ENCODE measurements around the gene NRXN3. TPM values are rescaled to one million over a fixed set of nuclear protein-coding genes. Genes with fewer than 3 reads are reported as not detected.

Gene NRXN3
- total RNA-seq, 1 experiment from 2014 or later, result not detected

GRCh38 chr14:78697341-78697740, 527.2 kb downstream of the NRXN3 start:
- Histone ChIP-seq H3K27ac (ENCODE audit: low read length) (no peak overlapping the region), H3K4me1 (ENCODE audit: control insufficient read depth, insufficient read depth, low read length) (no peaks in the 10 kb centered on the region), H3K36me3 (ENCODE audit: control insufficient read depth, insufficient read depth, low read length) (no peaks in the 10 kb centered on the region), H3K9me3 (ENCODE audit: control insufficient read depth, insufficient read depth, low read depth, low read length) (no peaks in the 10 kb centered on the region), H3K4me3 (ENCODE audit: low read depth in 2 of 2, low read length in 2 of 2) (no peak overlapping the region), H3K27me3 (ENCODE audit: control insufficient read depth, insufficient read depth, low read length) (no peaks in the 10 kb centered on the region)
- TF ChIP-seq CTCF (IDR thresholded peaks at IDR 0.05) (peak; percentile 56; the same call in 1 of the 2 replicates), POLR2AphosphoS5 (IDR thresholded peaks at IDR 0.05; ENCODE audit: low read depth, low read length) (no peak)
- DNase-seq (ENCODE audit: low read depth, low spot score), result peak; percentile 4
- CTCF ChIA-PET, result interaction anchor here (0.7 to 0.8 kb wide), 2 partner anchors 29 to 121 kb away, joined by 3 to 5 read pairs; no protein-coding TSS in a partner anchor
- POLR2A ChIA-PET, result no interaction called here
- ATAC-seq, result no peak
- BruUV-seq (replicated peaks), result no TSS peak
- intact Hi-C loops (cut with micrococcal nuclease; ENCODE audit: unreplicated experiment), result no loop called here
- in situ Hi-C loops (cut with HindIII; ENCODE audit: low pct_unique_long_range_greater_than_20kb, low sequenced_read_pairs), result no loop called here

DNA sequence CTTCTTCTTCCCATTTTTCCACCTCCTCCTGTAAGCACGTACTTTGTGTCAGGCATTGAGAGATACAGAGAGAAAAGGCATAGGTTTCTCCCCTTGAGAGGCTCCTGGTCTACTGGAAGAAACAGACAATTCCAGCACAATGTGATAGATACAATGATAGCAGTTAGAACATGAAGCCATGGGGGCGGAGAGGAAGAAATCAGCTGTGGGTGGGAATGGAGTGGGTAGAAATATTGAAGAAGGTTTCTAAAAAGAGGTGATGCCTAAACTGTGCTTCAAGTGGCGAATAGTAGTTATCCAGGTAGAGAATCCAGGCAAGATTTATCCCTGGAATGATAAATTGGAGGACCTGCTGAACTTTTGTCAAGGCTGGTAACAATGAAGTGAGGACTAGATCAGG, 528.8 kb downstream of the NRXN3 start:
- in situ Hi-C loops (cut with HindIII; ENCODE audit: low pct_unique_long_range_greater_than_20kb, low sequenced_read_pairs) (no loop called here), intact Hi-C loops (cut with micrococcal nuclease; ENCODE audit: unreplicated experiment) (no loop called here)
- H3K36me3 ChIP-seq (ENCODE audit: control insufficient read depth, insufficient read depth, low read length), result no peaks in the 10 kb centered on the region
- ATAC-seq (no peak), DNase-seq (ENCODE audit: low read depth, low spot score) (no peak)
- no peak for TF ChIP-seq REST (IDR thresholded peaks at IDR 0.05; ENCODE audit: insufficient read depth in 1 of 2, low read depth in 2 of 2, low read length in 1 of 2)
- TF ChIP-seq POLR2AphosphoS5 (IDR thresholded peaks at IDR 0.05; ENCODE audit: low read depth, low read length), result no peak
- no peak for TF ChIP-seq TCF7L2 (IDR thresholded peaks at IDR 0.05; ENCODE audit: low read depth, low read length)
- no peak for TF ChIP-seq CTCF (IDR thresholded peaks at IDR 0.05)
- no peak for TF ChIP-seq SIN3A (IDR thresholded peaks at IDR 0.05; ENCODE audit: borderline replicate concordance, insufficient read depth, low read depth, low read length)
- POLR2A ChIA-PET, result no interaction called here
- H3K4me1 ChIP-seq (ENCODE audit: control insufficient read depth, insufficient read depth, low read length), result no peaks in the 10 kb centered on the region
- H3K27me3 ChIP-seq (ENCODE audit: control insufficient read depth, insufficient read depth, low read length), result no peaks in the 10 kb centered on the region
- CTCF ChIA-PET, result no interaction called here
- no peak overlapping the region for H3K27ac ChIP-seq (ENCODE audit: low read length)
- no TSS peak for BruUV-seq (replicated peaks)
- no peak overlapping the region for H3K4me3 ChIP-seq (ENCODE audit: low read depth in 2 of 2, low read length in 2 of 2)
- H3K9me3 ChIP-seq (ENCODE audit: control insufficient read depth, insufficient read depth, low read depth, low read length), result no peaks in the 10 kb centered on the region

All from Panc1 (cell line).